Measurements from ENCODE around the gene MYRFL.
"Not testable (repeated sequence)": the region's sequence is repeated elsewhere in the genome, so short reads cannot be mapped to it uniquely, and the experiment has no call there.

Gene MYRFL

DNA sequence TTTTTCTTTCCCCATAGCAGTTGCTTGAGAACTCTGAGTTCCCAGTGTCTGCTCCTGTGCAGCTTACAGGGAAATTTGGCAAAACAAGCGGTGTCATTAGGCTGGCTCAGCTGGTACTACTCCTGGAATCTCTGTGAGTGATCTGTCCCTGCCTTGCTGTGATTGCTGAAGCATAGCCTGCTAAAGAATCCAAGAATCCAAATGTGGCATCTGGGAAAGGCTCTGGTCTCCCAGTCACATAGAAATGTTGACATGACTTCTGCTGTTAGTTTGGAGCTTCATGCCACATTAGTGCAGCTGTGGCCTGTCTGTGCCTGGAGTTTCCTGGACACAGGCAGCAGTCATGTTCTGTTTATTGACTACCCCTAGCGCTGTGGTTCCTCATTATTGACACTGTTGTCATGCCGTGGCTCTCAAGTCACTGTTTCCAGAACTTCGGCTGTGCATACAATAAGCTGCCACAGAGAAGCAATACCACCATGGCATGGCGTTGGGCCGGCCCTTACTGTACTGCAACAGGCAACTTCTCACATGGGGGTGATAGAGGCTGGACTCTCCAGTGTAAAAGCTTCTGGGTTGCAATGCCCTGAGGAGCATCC, 166.8 kb downstream of the MYRFL start:
- Histone ChIP-seq H3K4me3 (ENCODE audit: low read depth in 1 of 5, low read length in 5 of 5) (no peak overlapping the region), H3K9ac (ENCODE audit: low read length in 5 of 5) (no peak overlapping the region), H3K27ac (ENCODE audit: low read depth, low read length) (no peak overlapping the region), H3K27me3 (ENCODE audit: control insufficient read depth in 5 of 5, insufficient read depth in 4 of 5, low read length in 5 of 5) (no peaks in the 10 kb centered on the region), H3K36me3 (ENCODE audit: control insufficient read depth in 5 of 5, insufficient read depth in 5 of 5, low read length in 5 of 5) (no peaks in the 10 kb centered on the region), H3K4me1 (ENCODE audit: control insufficient read depth in 5 of 5, insufficient read depth in 5 of 5, low read length in 5 of 5) (peaks cover 2 to 22% (median 19%) of the 10 kb centered on the region in 5 donors), H3K9me3 (ENCODE audit: control insufficient read depth in 5 of 5, low read length in 5 of 5) (peaks cover 0 to 4% (median 0%) of the 10 kb centered on the region in 5 donors)

DNA sequence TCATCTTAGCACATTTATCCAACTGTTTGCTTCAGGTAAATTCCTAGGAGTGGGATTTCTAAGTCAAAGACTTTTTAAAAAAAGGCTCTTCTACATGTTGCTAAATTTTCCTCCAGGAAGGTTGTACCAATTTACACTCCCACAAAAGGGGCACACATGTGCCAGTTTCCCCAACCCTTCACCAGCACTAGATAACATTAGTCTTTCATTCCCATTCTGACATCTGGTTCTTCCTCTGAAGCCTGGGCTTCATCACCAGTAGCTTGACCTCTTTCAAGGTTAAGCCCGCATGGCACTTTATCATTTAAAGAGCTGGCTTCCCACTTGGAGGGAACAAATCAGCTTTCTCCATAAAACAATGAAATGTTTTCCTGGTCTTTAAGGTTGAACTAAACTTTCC, 168.4 kb downstream of the MYRFL start:
- H3K36me3 ChIP-seq (ENCODE audit: control insufficient read depth in 5 of 5, insufficient read depth in 5 of 5, low read length in 5 of 5) = no peaks in the 10 kb centered on the region
- H3K27me3 ChIP-seq (ENCODE audit: control insufficient read depth in 5 of 5, insufficient read depth in 4 of 5, low read length in 5 of 5) = no peaks in the 10 kb centered on the region
- peaks cover 0 to 4% (median 0%) of the 10 kb centered on the region in 5 donors for H3K9me3 ChIP-seq (ENCODE audit: control insufficient read depth in 5 of 5, low read length in 5 of 5)
- peaks cover 0 to 12% (median 10%) of the 10 kb centered on the region in 5 donors for H3K4me1 ChIP-seq (ENCODE audit: control insufficient read depth in 5 of 5, insufficient read depth in 5 of 5, low read length in 5 of 5)
- no peak overlapping the region for H3K27ac ChIP-seq (ENCODE audit: low read depth, low read length)
- no peak overlapping the region for H3K9ac ChIP-seq (ENCODE audit: low read length in 5 of 5)
- no peak overlapping the region for H3K4me3 ChIP-seq (ENCODE audit: low read depth in 1 of 5, low read length in 5 of 5)

DNA sequence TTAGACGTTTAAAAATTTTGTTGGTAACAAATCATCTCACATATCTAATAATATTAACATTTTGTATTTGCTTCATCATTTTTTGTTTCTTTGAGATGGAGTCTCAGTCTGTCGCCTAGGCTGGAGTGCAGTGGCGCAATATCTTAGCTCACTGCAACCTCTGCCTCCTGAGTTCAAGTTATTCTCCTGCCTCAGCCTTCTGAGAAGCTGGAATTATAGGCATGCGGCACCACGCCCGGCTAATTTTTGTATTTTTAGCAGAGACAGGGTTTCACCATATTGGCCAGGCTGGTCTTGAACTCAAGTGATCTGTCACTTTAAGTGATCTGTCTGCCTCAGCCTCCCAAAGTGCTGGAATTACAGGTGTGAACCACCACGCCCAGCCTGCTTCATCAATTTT, 169.1 kb downstream of the MYRFL start:
- H3K9me3 ChIP-seq (ENCODE audit: control insufficient read depth in 5 of 5, low read length in 5 of 5); H3K9ac ChIP-seq (ENCODE audit: low read length in 5 of 5); H3K4me3 ChIP-seq (ENCODE audit: low read depth in 1 of 5, low read length in 5 of 5); H3K4me1 ChIP-seq (ENCODE audit: control insufficient read depth in 5 of 5, insufficient read depth in 5 of 5, low read length in 5 of 5); H3K27ac ChIP-seq (ENCODE audit: low read depth, low read length); H3K36me3 ChIP-seq (ENCODE audit: control insufficient read depth in 5 of 5, insufficient read depth in 5 of 5, low read length in 5 of 5); H3K27me3 ChIP-seq (ENCODE audit: control insufficient read depth in 5 of 5, insufficient read depth in 4 of 5, low read length in 5 of 5): not testable (repeated sequence)

DNA sequence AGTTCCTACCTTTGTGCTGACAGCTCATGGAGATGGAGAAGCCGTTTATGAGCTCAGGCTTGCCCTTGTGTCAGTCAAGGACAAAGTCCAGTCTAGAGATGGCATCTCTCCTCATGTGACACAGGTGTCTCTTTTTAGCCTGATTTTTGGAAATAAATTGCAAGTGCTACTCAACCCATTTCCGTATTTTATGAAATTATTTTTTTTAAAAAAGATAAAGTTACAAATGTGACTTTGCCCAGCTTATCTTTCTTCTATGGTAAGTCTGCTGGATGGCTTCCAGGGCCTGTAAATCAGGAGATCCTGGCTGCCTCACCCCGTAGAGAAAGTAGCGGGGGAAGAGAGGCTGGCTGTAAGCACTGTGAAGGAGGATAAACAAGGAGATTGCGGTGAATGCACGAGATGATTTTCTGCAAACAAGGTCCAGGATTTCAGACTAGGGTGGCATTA, 169.7 kb downstream of the MYRFL start:
- Histone ChIP-seq H3K4me3 (ENCODE audit: low read depth in 1 of 5, low read length in 5 of 5) (no peak overlapping the region), H3K36me3 (ENCODE audit: control insufficient read depth in 5 of 5, insufficient read depth in 5 of 5, low read length in 5 of 5) (no peaks in the 10 kb centered on the region), H3K9me3 (ENCODE audit: control insufficient read depth in 5 of 5, low read length in 5 of 5) (peaks cover 0 to 4% (median 0%) of the 10 kb centered on the region in 5 donors), H3K9ac (ENCODE audit: low read length in 5 of 5) (no peak overlapping the region), H3K4me1 (ENCODE audit: control insufficient read depth in 5 of 5, insufficient read depth in 5 of 5, low read length in 5 of 5) (peaks cover 0 to 3% (median 0%) of the 10 kb centered on the region in 5 donors), H3K27me3 (ENCODE audit: control insufficient read depth in 5 of 5, insufficient read depth in 4 of 5, low read length in 5 of 5) (no peaks in the 10 kb centered on the region), H3K27ac (ENCODE audit: low read depth, low read length) (no peak overlapping the region)

DNA sequence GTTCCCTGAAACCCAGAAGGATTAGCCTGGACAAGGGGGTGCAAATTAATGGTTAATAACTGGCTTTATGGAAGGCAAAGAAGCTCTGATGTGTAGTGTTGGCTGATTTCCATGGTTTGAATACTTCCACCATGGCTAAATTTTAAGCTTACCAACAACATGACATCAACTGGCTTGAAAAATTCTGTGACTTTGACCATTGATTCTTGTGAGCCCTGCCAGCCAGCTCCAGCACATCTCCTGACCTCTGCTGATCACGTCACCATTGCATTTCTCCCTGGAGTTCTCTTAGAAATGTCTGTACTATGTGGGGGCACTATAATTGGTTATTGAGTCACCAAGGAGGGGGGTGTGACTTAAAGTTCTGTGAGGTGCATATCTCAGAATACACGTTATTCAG, 171.2 kb downstream of the MYRFL start:
- no peaks in the 10 kb centered on the region for H3K36me3 ChIP-seq (ENCODE audit: control insufficient read depth in 5 of 5, insufficient read depth in 5 of 5, low read length in 5 of 5)
- H3K9ac ChIP-seq (ENCODE audit: low read length in 5 of 5) = no peak overlapping the region
- no peak overlapping the region for H3K4me3 ChIP-seq (ENCODE audit: low read depth in 1 of 5, low read length in 5 of 5)
- H3K27me3 ChIP-seq (ENCODE audit: control insufficient read depth in 5 of 5, insufficient read depth in 4 of 5, low read length in 5 of 5) = no peaks in the 10 kb centered on the region
- peaks cover 0 to 4% (median 0%) of the 10 kb centered on the region in 5 donors for H3K9me3 ChIP-seq (ENCODE audit: control insufficient read depth in 5 of 5, low read length in 5 of 5)
- peaks cover 0 to 3% (median 0%) of the 10 kb centered on the region in 5 donors for H3K4me1 ChIP-seq (ENCODE audit: control insufficient read depth in 5 of 5, insufficient read depth in 5 of 5, low read length in 5 of 5)
- no peak overlapping the region for H3K27ac ChIP-seq (ENCODE audit: low read depth, low read length)

DNA sequence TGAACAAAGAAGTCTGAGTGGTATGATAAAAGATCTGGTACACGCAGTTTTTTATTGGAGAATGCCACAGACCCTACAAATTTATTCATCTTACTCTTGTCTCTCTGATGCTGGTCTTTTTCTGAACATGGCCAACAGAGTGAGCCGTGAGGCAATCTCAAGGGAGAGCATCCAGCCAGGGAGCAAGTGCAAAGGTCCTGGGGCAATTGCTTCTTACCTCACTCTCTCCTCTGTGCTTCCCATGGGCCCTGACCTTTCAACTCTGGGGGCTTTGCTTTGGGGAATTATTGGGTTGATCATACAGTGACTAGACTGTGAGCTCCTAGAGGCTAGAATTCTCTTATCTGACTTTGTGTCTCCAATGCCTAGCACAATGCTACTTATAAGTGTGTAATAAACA, 171.7 kb downstream of the MYRFL start:
- Histone ChIP-seq H3K4me3 (ENCODE audit: low read depth in 1 of 5, low read length in 5 of 5) (no peak overlapping the region), H3K27ac (ENCODE audit: low read depth, low read length) (no peak overlapping the region), H3K27me3 (ENCODE audit: control insufficient read depth in 5 of 5, insufficient read depth in 4 of 5, low read length in 5 of 5) (no peaks in the 10 kb centered on the region), H3K9ac (ENCODE audit: low read length in 5 of 5) (no peak overlapping the region), H3K36me3 (ENCODE audit: control insufficient read depth in 5 of 5, insufficient read depth in 5 of 5, low read length in 5 of 5) (no peaks in the 10 kb centered on the region), H3K9me3 (ENCODE audit: control insufficient read depth in 5 of 5, low read length in 5 of 5) (peaks cover 0 to 4% (median 0%) of the 10 kb centered on the region in 5 donors), H3K4me1 (ENCODE audit: control insufficient read depth in 5 of 5, insufficient read depth in 5 of 5, low read length in 5 of 5) (peaks cover 0 to 3% (median 0%) of the 10 kb centered on the region in 5 donors)

DNA sequence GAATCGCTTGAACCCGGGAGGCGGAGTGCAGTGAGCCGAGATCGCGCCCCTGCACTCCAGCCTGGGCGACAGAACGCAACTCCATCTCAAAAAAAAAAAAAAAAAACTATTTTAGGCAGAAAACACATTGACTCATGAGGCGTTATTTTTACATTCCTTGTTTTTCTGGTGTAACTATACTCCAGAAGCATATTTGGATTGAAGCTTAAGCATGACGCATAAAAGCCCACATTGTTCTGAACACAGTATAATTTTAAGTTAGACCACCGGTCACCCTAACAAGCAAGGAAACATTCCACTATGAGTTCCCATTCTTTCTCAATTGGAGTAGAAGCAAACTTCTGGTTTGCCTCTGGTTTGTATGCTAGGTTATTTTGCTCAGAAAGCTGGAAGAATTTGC, 173.0 kb downstream of the MYRFL start:
- no peak overlapping the region for H3K9ac ChIP-seq (ENCODE audit: low read length in 5 of 5)
- H3K4me1 ChIP-seq (ENCODE audit: control insufficient read depth in 5 of 5, insufficient read depth in 5 of 5, low read length in 5 of 5) = peaks cover 0 to 12% (median 9%) of the 10 kb centered on the region in 5 donors
- no peaks in the 10 kb centered on the region for H3K27me3 ChIP-seq (ENCODE audit: control insufficient read depth in 5 of 5, insufficient read depth in 4 of 5, low read length in 5 of 5)
- H3K36me3 ChIP-seq (ENCODE audit: control insufficient read depth in 5 of 5, insufficient read depth in 5 of 5, low read length in 5 of 5) = no peaks in the 10 kb centered on the region
- no peak overlapping the region for H3K4me3 ChIP-seq (ENCODE audit: low read depth in 1 of 5, low read length in 5 of 5)
- H3K27ac ChIP-seq (ENCODE audit: low read depth, low read length) = no peak overlapping the region
- H3K9me3 ChIP-seq (ENCODE audit: control insufficient read depth in 5 of 5, low read length in 5 of 5) = peaks cover 0 to 4% (median 0%) of the 10 kb centered on the region in 5 donors

DNA sequence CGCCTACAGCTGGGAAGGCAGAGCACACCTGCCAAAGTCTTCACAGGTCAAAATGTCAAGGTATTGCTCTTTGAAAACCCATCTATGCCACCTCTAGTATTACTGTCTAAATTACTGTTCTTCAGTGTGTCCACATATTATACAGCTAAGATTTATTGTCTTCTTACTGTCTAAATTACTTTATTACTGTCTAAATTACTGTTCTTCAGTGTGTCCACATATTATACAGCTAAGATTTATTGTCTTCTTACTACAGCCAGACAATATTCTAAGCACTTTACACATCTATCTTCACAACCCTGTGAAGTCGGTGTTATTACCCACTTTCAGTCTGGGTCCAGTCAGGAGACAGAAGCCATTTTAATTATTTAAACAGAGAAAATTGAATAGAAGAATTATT, 173.9 kb downstream of the MYRFL start:
- no peak overlapping the region for H3K9ac ChIP-seq (ENCODE audit: low read length in 5 of 5)
- H3K27me3 ChIP-seq (ENCODE audit: control insufficient read depth in 5 of 5, insufficient read depth in 4 of 5, low read length in 5 of 5) = no peaks in the 10 kb centered on the region
- H3K4me3 ChIP-seq (ENCODE audit: low read depth in 1 of 5, low read length in 5 of 5) = no peak overlapping the region
- H3K27ac ChIP-seq (ENCODE audit: low read depth, low read length) = no peak overlapping the region
- no peaks in the 10 kb centered on the region for H3K36me3 ChIP-seq (ENCODE audit: control insufficient read depth in 5 of 5, insufficient read depth in 5 of 5, low read length in 5 of 5)
- H3K4me1 ChIP-seq (ENCODE audit: control insufficient read depth in 5 of 5, insufficient read depth in 5 of 5, low read length in 5 of 5) = peaks cover 0 to 13% (median 9%) of the 10 kb centered on the region in 5 donors
- no peaks in the 10 kb centered on the region for H3K9me3 ChIP-seq (ENCODE audit: control insufficient read depth in 5 of 5, low read length in 5 of 5)

DNA sequence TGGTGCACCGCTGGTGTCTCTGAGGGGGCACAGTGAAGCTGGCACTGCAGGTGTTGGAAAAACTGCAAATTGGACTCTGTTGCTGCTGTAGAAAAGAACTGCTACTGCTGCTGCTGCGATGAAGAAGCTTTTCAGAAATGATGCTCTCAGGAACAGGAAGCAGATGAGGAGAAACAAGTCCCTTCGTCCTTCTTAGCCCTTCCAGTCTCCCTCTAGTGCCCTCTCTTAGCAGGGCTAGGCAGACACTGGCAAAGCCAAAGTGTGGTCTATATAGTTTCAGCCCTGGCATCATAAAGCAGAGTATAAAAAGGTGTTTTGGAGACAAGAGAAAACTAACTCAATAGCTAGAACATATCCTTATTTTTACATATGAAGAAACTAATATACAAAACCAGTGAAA, 174.5 kb downstream of the MYRFL start:
- no peak overlapping the region for H3K4me3 ChIP-seq (ENCODE audit: low read depth in 1 of 5, low read length in 5 of 5)
- H3K4me1 ChIP-seq (ENCODE audit: control insufficient read depth in 5 of 5, insufficient read depth in 5 of 5, low read length in 5 of 5) = peaks cover 0 to 13% (median 9%) of the 10 kb centered on the region in 5 donors
- H3K9me3 ChIP-seq (ENCODE audit: control insufficient read depth in 5 of 5, low read length in 5 of 5) = no peaks in the 10 kb centered on the region
- no peak overlapping the region for H3K9ac ChIP-seq (ENCODE audit: low read length in 5 of 5)
- H3K27ac ChIP-seq (ENCODE audit: low read depth, low read length) = no peak overlapping the region
- no peaks in the 10 kb centered on the region for H3K27me3 ChIP-seq (ENCODE audit: control insufficient read depth in 5 of 5, insufficient read depth in 4 of 5, low read length in 5 of 5)
- no peaks in the 10 kb centered on the region for H3K36me3 ChIP-seq (ENCODE audit: control insufficient read depth in 5 of 5, insufficient read depth in 5 of 5, low read length in 5 of 5)

DNA sequence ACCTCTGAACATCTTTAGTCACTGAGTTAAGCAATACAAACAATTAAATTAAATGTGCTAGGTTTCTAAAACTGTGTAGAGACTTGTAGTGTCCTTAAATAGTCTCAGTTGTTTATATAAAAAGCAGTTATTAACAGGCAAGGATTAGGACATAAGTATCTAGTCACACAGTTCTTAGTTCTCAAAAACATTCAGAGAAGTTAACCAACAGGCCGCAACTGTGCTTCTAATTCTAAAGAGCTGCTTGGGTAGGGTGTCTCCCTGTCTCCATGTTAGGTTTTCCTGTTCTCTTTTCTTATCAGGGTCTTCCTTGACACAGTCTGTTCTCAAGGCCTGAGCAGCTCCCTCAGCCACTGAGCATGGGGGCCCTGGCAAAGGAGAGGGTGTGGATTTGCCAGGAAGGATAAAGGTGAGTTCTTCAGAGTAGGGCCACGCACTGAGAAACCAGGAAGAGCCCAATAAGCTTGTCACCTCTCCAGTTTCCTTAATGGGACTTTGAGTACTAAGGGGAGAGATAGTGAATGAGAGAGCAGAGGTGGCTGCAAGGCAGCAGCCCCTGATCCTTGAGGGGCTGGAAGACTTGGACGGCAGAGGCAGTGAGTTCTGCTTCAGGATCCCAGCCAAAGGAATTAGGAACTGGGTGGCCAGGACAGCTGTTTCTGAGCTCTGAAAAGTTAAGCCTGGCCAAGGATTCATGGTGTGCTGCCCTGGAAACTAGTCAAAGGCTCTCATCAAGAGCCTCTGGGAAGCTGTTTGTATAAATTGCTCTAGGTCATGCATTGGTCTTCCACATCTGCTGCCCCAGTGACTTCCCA, 177.3 kb downstream of the MYRFL start:
- Histone ChIP-seq H3K4me1 (ENCODE audit: control insufficient read depth in 5 of 5, insufficient read depth in 5 of 5, low read length in 5 of 5) (peaks cover 0 to 12% (median 7%) of the 10 kb centered on the region in 5 donors), H3K27me3 (ENCODE audit: control insufficient read depth in 5 of 5, insufficient read depth in 4 of 5, low read length in 5 of 5) (no peaks in the 10 kb centered on the region), H3K27ac (ENCODE audit: low read depth, low read length) (no peak overlapping the region)

More for the DNA sequence above, 177.3 kb downstream of the MYRFL start:
- Histone ChIP-seq H3K9ac (ENCODE audit: low read length in 5 of 5) (no peak overlapping the region), H3K36me3 (ENCODE audit: control insufficient read depth in 5 of 5, insufficient read depth in 5 of 5, low read length in 5 of 5) (no peaks in the 10 kb centered on the region), H3K9me3 (ENCODE audit: control insufficient read depth in 5 of 5, low read length in 5 of 5) (peaks cover 0 to 5% (median 4%) of the 10 kb centered on the region in 5 donors), H3K4me3 (ENCODE audit: low read depth in 1 of 5, low read length in 5 of 5) (no peak overlapping the region)
